Glomerular visceral epithelial cell (primary cell): Measurements from ENCODE around the gene KCNJ14.
A peak's percentile ranks its signal among the peaks of the same experiment; 100 is the strongest.
"Not testable (repeated sequence)": the region's sequence is repeated elsewhere in the genome, so short reads cannot be mapped to it uniquely, and the experiment has no call there.

ENCODE experiments used
- DNase-seq: peaks from one replicate; pipeline ENCODE4 v3.0.0-alpha.2; 2016; ENCODE audit errors: extremely low spot score

The KCNJ14 gene

DNA sequence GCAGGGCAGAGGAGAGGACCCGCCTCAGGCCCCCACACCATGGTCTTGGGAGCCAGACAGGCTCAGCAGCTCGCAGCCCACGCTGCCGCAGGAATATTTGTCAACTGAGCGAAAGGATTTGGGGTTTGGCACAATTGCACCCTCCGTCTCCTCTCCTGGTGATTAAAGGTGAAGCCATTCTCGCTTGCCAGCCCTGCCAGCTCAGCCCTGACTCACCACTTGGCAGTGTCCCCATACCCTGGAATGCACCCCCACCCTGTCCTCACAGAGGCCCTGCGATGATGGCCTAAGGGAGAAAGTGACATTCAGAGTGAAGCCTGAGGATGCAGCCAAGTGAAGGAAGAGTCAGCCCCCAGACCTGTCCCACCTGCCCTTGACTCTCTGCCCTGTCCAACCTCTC, 32.6 kb downstream of the KCNJ14 start:
- peak; percentile 90 for DNase-seq

DNA sequence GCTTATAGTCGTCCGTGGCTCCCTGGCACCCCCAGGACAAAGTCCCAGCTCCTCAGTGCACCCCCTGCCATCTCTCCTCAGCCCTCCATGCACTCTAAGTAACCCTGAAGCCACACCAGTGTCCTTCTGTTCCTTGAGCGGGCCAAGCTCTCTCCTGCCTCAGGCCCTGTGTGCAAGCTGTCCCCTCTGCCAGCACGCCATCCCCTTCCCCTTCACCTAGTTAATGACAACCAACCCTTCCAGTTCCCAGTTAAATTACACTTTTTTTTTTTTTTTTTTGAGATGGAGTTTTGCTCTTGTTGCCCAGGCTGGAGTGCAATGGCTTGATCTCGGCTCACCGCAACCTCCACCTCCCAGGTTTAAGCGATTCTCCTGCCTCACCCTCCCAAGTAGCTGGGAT, 33.1 kb downstream of the KCNJ14 start:
- not testable (repeated sequence) for DNase-seq

DNA sequence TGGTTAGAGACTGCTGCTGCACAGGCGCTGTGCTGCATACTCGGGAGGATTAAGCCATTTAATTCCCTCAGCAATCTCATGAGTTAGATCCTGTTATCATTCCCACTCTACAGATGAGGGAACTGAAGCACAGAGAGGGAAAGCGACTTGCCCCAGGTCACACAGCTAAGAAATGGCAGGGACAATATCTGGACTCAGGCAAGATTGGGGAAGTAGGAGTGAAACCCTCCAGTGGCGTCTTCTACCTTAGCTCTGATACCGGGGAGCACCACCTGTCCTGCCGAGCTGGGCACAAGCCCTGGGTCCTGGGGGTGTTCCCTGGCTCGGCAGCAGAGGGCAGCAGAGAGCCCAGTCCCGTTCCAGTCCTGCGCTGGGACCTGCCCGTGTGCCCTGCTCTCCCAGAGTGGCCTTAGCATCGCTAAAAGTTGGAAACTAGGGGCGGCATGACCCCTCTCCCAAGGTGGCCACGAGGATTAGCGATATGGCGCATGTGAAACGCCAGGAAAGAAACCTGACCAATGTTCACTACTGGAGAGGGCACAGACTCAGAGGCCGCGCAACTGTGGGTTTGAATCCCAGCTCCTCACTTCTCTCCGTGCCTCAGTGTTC, 34.3 kb downstream of the KCNJ14 start:
- DNase-seq = peak; percentile 73

DNA sequence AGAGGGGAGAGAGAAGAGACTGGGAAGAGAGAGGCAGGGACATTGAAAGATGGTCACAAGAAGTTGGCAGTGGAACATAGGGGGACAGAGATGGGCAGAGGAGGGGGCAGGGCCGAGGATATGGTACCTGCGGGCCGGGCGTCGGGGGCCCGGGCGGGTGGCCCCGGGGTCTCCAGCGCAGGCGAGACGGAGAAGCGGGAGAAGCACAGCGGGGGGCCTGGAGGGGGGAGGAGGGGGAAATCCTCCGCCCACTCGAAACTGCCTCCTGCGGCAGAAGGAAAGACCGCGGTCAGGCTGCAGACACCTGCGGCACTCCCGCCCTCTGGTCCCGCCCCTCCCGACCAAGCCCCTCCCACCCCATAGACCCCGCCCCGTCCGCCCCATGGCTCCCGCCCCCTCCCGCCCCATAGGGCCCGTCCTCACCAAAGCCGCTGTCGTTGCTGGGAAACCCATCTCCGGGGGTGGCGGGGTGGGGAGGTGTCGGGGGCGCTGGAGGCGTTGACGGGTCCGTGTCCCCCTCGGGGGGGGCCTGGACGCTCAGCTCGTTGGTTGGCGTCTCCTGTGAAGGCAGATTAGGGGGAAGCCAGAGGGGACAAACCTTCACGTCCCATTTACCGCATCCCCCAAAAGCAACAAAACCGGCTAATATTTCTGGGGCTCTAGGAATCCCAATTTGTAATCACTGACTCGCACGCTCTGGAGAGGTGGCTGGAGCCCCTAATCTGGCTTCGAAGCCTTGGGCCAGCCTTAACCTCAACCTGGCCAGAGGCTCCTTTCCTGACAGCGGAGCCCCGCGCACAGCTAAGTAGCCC, 35.8 kb downstream of the KCNJ14 start:
- peak; percentile 57 for DNase-seq

DNA sequence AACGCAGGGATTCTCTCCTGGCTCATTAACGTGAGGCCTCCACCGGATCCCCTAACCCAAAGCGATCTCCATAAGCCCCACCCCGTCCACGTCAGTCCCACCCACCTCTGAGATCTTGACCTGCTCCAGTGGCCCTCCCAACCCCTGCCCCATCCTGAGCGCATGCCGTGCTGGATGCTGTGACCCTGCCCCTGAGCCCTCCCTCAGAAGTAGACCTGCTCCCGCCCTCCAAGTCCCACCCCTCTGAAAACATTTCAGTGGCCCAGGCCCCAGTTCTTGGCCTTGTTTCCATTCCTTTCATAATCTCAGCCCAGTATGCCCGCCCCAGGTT, 36.4 kb downstream of the KCNJ14 start:
- DNase-seq = no peak

DNA sequence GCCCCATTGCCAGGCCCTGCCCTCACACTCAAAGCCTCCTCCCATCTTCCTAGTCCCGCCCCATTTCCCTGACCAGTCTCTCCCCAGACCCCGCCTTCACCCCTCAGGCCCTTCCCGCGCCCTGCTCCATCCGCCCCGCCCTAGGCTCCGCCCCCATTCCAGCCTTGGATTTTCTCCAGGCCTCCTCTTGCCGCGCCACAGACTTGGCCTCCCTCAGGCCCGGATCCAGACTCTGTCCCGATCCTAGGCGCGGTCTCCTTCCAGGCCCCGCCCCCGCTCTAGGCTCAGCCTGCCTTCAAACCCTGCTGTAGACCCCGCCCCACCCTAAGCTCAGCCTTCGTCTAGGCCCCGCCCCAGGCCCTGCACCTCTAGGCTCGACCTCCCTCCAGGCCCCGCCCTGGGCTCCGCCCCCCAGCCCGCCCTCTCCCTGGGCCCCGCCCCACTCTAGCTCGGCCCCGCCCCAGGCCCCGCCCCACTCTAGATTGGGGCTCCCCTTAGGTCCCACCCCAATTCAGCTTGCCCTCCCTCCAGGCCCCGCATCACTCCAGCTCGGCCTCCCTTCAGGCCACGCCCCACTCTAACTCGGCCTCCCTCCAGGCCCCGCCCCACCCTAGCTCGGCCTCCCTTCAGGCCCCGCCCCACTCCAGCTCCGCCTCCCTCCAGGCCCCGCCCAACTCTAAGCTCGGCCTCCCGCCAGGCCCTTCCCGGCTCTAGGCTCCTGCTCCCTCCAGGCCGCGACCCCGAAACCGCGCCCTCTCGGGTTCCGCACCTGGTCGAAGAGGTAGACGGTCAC, 37.7 kb downstream of the KCNJ14 start:
- peak; percentile 89 for DNase-seq

DNA sequence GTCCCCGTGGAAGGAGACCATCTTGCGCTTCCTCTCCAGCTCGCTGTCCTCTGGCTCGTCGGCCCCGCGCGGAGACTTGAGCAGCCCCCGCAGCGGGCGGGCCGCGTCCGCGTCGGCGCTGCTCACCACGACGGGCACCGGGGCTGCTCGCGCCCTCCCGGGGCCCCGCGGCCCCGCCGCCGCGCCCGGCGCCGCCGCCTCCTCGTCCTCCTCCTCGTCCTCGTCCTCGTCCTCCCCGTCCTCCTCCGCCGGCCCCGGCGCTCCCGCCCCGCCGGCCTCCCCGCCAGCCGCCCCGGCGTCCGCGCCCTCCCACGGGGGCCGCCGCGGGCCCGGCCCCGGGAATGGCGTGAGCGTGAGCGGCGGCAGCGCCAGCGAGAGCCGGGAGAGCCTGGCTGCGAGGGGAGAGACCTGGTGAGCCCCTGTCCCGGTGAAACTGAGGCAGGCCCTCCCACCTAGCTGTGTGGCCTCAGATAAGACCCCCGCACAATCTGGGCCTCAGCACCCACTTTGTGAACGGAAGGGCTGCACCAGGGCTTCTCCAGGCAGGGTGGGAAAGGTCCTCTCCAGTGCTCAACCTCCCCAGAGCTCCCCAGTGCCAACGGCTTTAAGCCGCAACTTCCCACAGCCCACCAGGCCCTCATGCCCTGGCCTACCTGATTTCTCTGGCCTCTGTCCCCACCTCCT, 38.5 kb downstream of the KCNJ14 start:
- DNase-seq = no peak

DNA sequence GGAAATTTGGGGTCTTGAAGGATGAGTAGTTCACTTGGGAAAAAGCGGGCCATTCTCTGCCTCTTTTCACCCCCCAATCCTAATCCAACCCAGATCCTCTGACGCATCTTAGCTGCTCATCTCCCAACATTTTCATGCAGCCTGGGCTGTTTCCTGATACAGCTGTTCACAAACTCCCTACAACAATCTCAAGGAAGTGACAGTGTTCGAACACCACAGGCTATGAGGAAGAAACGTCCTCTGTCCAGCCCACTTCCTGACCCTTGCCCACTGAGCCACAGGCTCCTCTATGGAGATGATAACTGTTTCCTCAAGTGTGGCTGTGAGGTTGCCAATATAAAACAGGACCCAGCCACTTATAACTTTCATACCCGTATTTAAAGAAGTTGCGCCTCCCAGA, 40.0 kb downstream of the KCNJ14 start:
- no peak for DNase-seq

DNA sequence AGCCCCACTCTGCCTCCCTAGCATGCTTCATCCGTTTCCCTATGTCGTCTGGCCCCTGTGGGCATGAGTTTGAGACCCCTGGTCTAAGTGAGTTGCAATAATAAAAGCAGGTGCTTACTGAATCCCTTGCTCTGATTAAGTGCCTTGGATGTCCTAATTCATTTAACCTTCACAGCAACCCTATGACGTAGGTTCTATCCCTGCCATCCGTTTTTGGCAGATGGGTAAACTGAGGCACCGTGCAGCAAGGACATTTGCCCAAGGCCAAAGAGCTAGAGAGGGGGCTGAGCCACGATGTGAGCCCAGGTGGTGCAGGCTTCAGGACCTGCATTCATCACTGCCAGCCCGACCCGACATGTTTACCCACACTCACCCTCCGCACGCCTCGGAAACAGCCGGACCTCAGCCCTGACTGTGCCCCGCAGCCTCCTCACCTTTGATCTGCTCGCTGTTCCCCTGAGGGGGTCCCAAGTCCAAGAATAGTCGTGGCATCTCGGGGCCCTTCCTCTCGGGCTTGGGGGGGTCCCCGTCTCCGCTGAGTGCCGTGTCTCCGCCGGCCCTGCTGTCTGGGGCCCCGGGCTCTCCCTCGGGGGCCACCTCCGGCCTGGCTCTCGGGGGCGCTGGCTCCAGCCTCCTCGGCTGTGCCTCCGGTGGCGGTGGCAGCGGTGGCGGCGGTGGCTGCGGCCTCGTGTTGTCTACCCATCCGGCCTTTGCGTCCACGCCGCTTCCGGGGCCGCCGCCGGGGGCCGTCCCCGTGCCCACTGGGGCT, 41.8 kb downstream of the KCNJ14 start:
- DNase-seq = no peak

DNA sequence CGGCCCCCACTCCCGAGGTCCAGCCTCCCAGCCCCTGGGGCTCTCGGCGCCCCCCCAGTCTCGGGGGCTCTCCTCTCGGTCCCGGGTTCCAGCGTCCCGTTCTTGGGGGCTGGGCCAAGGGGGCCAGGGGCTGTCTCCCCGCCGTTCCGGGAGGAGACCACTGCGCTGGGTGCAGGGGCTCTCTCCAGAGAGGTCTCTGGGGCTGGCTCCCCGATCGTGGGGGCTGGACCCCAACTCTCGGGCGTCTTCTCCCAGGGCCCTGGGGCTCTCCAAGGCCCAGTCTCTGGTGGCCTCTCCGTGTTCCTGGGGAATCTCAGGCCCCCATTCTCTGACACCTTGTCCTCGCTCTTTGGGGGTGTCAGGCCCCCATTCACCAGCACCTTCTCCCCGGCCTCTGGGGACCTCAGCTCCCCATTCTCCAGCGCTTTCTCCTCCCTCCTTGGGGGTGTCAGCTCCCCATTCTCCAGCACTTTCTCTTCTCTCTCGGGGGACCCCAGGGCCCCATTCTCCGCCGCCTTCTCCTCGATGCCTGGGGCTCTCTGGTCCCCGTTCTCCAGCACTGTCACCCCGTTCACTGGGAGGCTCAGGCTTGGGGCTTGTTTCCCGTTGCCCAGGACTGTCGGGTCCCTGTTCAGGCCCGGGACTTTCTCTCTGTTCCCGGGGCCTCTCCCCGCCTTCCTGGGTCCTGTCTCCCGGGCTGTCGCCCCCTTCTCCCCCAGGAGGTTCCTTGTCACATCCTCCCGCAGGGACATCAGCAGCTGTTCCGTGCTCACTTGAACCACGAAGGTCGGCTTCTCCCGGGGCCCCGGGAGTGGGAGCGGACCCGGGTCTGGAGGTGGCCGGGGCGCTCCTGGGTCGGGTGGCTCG, 42.6 kb downstream of the KCNJ14 start:
- no peak for DNase-seq

DNA sequence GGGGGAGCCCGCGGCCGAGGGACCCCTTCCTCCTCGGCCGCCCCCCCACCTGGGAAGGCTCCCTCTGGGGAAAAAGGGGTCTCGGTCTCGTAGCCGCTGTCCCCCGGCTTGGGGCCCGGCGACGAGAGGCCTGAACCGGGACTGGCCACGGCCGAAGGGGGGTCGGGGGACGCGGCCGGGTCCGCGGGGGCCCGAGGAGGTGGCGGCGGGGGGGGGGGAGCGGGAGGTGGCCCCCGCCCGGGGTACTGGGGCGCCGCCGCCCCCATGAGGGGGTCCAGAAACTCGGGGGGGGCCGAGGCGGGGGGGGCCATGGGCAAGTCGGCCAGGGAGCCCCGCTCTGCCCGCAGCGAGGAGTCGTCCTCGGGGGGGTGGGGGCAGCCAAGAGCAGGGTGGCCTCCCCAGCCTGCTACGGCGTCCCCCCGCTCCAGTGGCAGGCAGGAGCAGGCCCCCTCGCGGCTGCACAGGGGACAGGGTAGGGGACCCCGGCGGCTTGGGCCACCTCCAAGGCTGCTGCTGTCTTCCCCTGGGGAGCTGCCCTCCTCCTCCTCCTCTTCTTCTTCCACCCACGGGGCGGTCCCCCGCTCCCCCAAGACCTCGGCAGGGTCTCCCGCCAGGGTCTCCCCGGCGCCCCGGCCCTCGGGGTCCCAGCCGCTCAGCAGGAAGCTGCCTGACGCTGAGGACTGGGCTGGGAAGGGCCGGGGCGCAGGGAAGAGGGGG, 43.4 kb downstream of the KCNJ14 start:
- no peak for DNase-seq

DNA sequence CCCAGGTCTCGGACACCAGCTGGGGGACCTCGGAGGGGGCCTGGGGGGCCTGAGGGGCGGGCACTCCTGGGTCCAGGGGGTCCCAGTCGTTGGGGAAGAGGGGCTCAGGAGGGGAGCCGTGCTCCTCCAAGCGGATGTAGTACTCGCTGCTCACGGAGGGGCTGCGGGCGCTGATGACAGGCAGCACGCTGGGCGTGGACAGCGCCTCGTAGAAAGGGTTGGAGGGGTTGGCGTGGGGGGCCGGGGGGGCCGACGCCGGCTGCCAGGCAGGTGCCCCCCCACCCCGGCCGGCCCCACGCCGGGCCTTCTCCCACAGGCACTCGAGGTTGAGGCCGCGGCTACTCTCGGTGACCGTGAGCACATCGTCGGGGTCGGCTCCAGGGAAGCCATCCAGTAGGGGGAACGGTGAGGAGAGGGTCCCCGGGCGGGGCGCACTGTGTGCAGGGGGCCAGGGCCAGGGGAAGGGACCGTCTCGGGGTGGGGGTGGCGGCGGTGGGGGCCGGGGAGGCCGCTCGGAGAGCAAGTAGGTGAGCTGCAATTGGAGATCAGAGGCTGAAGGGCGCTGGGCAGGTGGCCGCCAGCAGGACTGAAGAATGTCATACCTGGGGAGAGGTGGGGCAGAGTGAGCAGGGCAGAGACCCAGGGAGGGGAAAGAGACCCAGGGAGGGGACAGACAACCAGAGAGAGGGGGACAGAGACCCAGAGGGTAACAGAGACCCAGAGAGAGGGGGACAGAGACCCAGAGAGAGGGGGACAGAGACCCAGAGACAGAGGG, 44.1 kb downstream of the KCNJ14 start:
- DNase-seq = no peak

DNA sequence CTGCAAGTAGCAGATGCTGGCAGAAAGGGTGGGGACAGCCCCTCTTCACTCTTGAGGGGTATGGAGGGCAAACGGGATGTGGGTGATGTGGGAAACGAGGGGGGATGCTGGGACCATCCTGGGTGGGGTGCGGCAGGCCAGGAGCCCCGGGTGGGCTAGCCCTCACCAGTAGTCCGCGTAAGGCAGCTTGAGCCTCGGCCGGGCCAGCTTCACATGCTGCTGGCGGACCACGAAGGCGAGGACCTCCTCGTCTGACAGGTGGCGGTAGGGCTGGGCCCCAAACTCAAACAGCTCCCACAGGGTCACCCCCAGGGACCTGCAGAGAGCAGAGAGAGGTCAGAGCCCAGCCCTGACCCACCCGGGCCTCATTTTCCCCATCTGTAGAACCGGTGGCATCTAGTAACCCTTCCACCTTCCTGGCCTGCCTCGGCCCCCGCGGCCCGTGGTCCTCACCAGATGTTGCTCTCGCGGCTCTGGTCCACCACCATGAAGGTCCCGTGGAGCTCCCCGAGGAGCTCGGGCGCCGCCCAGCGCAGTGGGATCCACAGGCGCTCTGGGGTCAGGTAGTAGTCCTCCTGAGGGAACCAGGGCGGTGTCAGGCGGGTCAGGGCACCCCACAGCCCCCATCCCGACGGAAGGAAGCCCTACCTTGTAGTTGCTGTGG, 45.6 kb downstream of the KCNJ14 start:
- no peak for DNase-seq

DNA sequence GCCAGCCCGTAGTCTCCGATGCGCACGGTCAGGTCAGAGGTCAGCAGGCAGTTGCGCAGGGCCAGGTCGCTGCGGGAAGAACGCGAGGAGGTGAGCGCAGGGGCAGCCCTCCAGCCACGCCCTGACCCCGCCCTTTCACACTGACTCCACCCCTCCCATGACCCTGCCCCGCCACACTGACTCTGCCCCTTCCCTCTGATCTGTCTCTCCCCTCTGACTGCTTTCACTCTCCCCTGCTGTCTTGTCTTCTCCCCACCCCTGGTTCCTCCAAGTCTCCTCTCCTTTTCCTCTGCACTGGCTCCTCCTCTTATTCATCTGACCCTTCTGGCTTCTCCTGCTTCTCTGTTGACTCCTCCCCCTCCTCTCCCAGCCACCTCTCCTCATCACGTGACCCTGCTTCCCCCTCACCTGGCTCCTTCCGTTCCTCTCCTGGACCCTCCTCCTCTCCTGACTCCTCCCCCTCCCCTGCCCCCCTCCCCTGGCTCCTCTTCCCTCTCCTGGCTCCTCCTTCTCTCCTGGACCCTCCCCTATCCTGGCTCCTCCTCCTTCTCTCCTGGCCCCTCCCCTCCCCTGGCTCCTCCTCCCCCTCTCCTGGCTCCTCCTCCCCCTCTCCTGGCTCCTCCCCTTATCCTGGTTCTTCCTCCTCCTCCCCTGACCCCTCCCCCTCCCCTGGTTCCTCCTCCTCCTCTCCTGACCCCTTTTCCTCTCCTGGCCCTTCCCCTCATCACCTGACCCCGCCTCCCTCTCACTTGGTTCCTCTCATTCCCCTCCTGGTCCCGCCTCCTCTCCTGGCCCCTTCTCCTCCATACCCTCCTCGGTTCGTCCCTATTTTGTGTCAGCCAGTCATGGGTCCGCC, 46.3 kb downstream of the KCNJ14 start:
- DNase-seq = peak; percentile 69

DNA sequence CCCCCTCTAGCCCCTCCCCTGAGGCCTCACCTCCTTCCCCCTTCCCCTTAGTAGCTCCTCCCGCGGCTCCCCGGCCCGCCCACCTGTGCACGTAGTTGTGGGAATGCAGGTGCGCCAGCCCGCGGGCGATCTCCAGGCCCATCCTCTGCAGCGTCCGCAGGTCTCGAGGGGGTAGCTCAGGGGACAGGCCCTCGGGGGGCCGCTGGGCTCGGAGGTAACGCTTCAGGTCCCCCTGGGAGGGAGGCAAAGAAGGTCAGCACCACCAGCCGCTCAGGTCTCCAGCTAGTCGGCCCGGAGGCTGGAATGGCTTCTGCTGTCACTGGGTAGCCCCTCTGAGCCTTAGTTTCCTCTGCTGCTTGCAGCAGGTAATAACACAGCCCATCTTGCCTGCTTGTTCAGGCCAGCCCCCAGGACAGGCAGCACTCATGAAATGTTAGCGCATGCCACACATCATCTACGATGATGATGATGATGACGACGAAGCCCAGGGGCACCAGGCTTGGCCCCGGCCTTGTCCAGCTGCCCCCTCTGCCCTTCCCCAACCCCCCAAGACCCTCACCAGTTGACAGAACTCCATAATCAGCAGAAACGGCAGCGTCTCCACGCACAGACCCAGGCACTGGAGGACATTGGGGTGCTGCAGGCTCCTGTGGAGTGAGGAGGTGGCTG, 47.1 kb downstream of the KCNJ14 start:
- no peak for DNase-seq

DNA sequence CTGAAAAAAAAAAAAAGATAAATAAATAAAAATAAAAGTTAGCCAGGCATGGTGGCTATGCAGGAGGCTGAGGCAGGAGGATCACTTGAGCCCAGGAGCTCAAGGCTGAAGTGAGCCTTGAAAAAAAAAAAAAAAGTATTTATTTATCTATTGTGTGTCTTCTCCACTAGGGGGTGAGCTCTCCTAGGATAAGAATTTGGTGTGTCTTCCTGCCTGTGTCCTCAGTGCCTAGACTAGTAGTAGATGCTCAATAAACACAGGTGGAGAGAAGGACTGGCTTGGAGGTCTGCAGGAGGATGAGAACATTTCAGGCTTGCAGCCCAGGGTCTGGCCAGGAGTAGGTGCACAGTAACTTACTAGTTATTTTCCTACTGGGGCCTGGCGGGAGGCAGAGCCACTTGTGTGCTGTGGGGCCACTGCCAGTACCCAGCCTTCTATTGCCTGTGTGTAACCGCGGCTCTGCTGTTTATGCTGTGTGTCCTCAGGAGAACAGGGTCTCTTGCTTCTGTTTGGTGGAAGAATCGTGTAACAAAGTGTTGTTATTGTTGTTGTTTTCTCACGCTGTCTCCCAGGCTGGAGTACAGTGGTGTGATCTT, 50.9 kb downstream of the KCNJ14 start:
- peak; percentile 58 for DNase-seq
